Esophagus (tissue), 2 donors: Measurements from ENCODE around the gene GCNA. TPM values are rescaled to one million over a fixed set of nuclear protein-coding genes. Genes with fewer than 3 reads are reported as not detected.

Source experiments
- H3K27ac ChIP-seq, 2 donors: one replicate each; pipeline ENCODE4 v1.5.1; 2013; ENCODE audit warnings: low read depth in 2 of 2, mild to moderate bottlenecking in 2 of 2, inconsistent platforms in 1 of 2, low read length in 1 of 2, moderate library complexity in 1 of 2
- H3K27me3 ChIP-seq, 2 donors: one replicate each; pipeline ENCODE4 v1.6.1; 2013; ENCODE audit warnings: low read length in 2 of 2, control low read depth in 1 of 2, mild to moderate bottlenecking in 1 of 2; ENCODE audit not compliant: insufficient read depth in 2 of 2, control insufficient read depth in 1 of 2
- H3K36me3 ChIP-seq, 2 donors: one replicate each; pipeline ENCODE4 v1.6.1; 2013; ENCODE audit warnings: low read length in 1 of 2; ENCODE audit not compliant: control insufficient read depth in 2 of 2, insufficient read depth in 2 of 2
- H3K4me1 ChIP-seq, 2 donors: one replicate each; pipeline ENCODE4 v1.6.1; 2013; ENCODE audit warnings: low read length in 1 of 2; ENCODE audit not compliant: control insufficient read depth in 2 of 2, insufficient read depth in 2 of 2
- H3K4me3 ChIP-seq, 2 donors: one replicate each; pipeline ENCODE4 v1.5.1; 2013; ENCODE audit warnings: low read length in 2 of 2, mild to moderate bottlenecking in 2 of 2, low read depth in 1 of 2, moderate library complexity in 1 of 2
- H3K9me3 ChIP-seq, 2 donors: one replicate each; pipeline ENCODE4 v1.6.1; 2013; ENCODE audit warnings: mild to moderate bottlenecking in 2 of 2, low read depth in 1 of 2, low read length in 1 of 2, moderate library complexity in 1 of 2; ENCODE audit not compliant: control insufficient read depth in 2 of 2, insufficient read depth in 1 of 2
- WGBS, 2 donors: extraction: QIAGEN DNeasy Blood & Tissue Kit; methylation state at CpG; one replicate each; pipeline ENCODE4 v1.1.7; 2013; 5-methylcytosine and 5-hydroxymethylcytosine counted together
- polyA plus RNA-seq, 2 donors: library from polyadenylated mRNA; stranded (reverse); fragments of 200-250 nt; gene quantifications; one replicate each; pipeline ENCODE4 v1.2.3, GENCODE V29; 2013
- donor health status: healthy with polysubstance abuse.
- donor health status: Bipolar disorder and iron deficiency.

The GCNA gene
- polyA plus RNA-seq, 2 donors, result 0.84 to 0.98 TPM

DNA sequence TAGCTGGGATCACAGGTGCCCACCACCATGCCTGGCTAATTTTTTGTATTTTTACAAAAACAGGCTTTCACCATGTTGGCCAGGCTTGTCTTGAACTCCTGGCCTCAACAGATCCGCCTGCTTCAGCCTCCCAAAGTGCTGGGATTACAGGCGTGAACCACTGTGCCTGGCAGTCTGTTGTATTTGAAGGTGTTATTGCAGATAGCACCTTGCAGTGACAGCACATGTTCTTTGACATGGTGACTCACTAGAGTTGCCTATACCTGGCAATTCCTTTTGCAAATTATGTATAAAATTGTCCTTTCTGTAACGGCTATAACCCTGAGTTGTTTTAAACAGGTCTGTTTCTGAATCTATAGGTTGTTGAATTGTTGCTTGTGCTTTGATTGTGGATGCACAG, 37.4 kb upstream of the GCNA start:
- H3K9me3 ChIP-seq, result no peaks in the 10 kb centered on the region
- no peaks in the 10 kb centered on the region for H3K36me3 ChIP-seq
- no peaks in the 10 kb centered on the region for H3K4me1 ChIP-seq
- no peak overlapping the region for H3K27ac ChIP-seq
- H3K27me3 ChIP-seq, result no peaks in the 10 kb centered on the region
- 42 to 56% methylated on average over 3 of the region's 3 CpGs for WGBS, 2 donors
- no peak overlapping the region for H3K4me3 ChIP-seq

DNA sequence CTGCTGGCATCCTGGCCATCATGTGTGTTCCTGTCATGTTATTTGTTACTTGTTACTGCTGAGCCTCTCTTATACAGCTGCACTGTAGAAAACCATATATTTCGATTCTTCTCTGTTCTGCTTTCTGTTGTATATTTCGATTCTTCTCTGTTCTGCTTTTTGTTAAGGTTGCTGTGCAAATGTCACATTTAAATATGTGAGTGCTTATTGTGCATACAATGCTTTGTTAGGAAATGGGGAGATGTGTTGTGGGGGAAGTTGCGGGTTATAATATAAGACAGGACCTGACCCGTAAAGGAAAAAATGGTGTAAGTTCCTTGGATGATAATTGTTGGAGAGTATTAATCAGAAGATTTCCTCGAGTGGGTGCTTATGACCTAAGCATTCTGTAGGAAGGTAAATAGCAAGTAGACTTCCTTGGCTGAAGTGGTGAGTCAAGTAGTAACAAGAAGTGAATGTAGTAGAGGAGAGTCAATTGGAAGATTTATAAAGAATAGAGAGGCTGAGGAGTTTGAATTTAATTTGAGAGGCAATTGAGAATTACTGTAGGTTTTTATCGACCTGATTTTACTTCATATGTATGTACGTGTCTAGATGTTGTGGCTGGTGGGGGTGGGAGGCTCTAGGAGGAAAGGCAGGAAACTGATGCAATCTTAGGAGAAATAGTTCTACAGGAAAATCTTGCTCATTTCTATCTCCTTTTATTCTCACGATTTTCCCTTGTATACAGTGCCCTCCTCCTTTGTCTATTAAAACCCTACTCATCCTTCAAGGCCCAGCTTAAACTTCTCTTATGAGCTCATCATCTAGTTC, 36.8 kb upstream of the GCNA start:
- Histone ChIP-seq H3K4me3 (no peak overlapping the region), H3K36me3 (no peaks in the 10 kb centered on the region), H3K27me3 (no peaks in the 10 kb centered on the region), H3K9me3 (no peaks in the 10 kb centered on the region), H3K4me1 (no peaks in the 10 kb centered on the region), H3K27ac (no peak overlapping the region)
- 31 to 37% methylated on average over 8 of the region's 8 CpGs for WGBS, 2 donors

DNA sequence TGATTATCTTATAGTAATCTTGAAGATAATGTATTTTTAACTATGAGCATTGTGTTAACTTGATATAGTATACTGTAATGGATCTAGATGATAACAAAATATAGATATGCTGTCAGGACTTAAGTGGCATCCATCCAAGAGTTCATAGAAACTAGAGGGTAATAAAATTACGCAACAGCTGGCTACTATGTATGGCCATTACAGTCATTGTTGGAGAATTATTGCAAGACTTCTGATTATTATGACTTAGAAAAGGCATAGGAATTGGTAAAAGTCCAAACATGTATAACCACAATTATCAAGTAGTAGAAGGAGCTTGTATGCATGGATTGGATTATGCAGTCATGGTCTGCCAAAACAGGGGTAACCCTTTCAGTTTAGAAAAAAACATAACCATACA, 35.8 kb upstream of the GCNA start:
- 50 to 61% methylated on average over 1 of the region's 1 CpG for WGBS, 2 donors
- H3K4me1 ChIP-seq, result no peaks in the 10 kb centered on the region
- H3K4me3 ChIP-seq, result no peak overlapping the region
- H3K9me3 ChIP-seq, result no peaks in the 10 kb centered on the region
- H3K27me3 ChIP-seq, result no peaks in the 10 kb centered on the region
- H3K36me3 ChIP-seq, result peaks cover 0 to 5% of the 10 kb centered on the region in 2 donors
- no peak overlapping the region for H3K27ac ChIP-seq

DNA sequence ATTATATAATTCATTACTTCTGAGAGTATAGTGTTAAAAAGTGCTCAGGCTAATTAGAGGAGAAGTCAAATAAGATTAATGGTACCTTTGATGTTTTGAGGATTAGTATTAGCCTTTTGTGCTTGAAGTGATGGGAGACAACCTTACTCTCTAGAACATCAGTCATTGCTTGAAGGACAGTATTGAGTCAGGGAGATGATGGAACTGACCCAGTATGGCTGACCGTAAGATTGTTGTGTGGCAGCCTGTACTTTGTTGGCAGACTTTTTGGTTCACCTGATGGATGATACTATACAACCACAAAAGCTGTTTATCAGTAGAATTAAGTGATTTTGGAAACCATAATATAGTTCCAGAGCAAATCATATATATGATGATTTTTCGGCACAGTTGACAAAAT, 35.4 kb upstream of the GCNA start:
- H3K36me3 ChIP-seq, result peaks cover 0 to 5% of the 10 kb centered on the region in 2 donors
- no peaks in the 10 kb centered on the region for H3K9me3 ChIP-seq
- no peak overlapping the region for H3K4me3 ChIP-seq
- 42 to 63% methylated on average over 2 of the region's 2 CpGs for WGBS, 2 donors
- H3K4me1 ChIP-seq, result no peaks in the 10 kb centered on the region
- no peak overlapping the region for H3K27ac ChIP-seq
- no peaks in the 10 kb centered on the region for H3K27me3 ChIP-seq

DNA sequence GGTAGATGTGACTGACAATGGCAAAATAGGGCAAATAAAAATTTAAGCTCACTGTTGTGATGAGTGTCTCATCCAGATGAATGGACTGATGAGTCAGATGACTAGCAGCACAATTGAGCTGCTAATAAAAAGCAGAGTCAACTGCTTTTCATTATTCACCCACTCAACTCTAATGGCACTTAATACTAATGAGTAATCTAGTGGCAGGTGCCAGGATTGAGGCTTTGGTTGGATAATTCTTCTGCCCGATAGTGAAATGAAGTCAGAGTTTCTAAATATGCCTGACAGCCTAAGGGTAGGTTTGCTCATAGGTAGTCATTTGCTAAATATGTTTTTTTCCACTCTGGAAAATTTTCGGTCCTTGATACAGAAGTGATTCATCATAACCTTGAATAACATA, 34.9 kb upstream of the GCNA start:
- peaks cover 0 to 5% of the 10 kb centered on the region in 2 donors for H3K36me3 ChIP-seq
- H3K4me3 ChIP-seq, result no peak overlapping the region
- 5 to 32% methylated on average over 2 of the region's 2 CpGs for WGBS, 2 donors
- H3K27me3 ChIP-seq, result no peaks in the 10 kb centered on the region
- H3K4me1 ChIP-seq, result no peaks in the 10 kb centered on the region
- no peak overlapping the region for H3K27ac ChIP-seq
- H3K9me3 ChIP-seq, result no peaks in the 10 kb centered on the region

DNA sequence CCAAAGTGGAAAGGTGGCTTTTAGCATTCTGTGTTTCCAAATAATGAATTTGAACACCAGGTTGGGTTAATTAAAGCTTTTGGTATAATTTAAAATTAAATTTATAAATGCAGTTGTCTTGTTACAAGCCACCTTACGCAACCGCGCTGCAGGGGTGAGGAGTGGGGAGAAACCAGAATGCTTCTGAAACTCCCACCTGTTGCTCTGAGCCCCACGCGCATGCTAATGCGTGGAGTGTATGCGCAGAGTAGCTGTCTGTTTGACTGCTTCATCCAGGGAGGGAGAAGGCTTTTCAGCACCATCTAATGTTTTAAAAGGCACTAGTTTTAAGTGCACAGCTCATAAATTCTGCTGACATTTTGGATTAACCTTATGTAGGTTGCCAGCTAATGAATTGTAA, 32.9 kb upstream of the GCNA start:
- Histone ChIP-seq H3K36me3 (peaks cover 0 to 5% of the 10 kb centered on the region in 2 donors), H3K4me3 (no peak overlapping the region), H3K4me1 (no peaks in the 10 kb centered on the region), H3K27ac (no peak overlapping the region), H3K27me3 (no peaks in the 10 kb centered on the region), H3K9me3 (no peaks in the 10 kb centered on the region)
- WGBS, 2 donors, result 89 to 93% methylated on average over 7 of the region's 7 CpGs

DNA sequence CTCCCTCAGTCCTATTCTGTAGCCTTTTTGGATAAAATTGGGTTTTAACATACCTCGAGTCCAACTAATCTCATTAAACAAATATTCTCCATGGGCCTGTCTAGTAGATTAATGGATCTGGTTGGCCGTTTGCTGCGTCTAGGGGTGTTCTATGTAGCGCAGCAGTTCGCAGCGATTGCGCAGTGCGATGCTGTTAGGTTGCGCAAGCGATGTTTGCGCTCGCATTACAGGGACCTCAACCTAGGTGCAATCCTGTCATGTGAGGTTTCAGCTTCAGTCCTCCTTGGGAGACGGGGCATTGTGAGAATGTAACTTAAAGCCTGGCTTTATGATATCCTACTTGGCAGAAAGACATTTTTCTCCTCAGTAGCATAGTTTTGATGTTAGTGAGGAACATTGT, 31.4 kb upstream of the GCNA start:
- no peaks in the 10 kb centered on the region for H3K4me1 ChIP-seq
- WGBS, 2 donors, result 91% methylated on average over 13 of the region's 13 CpGs
- no peak overlapping the region for H3K4me3 ChIP-seq
- H3K36me3 ChIP-seq, result peaks cover 0 to 5% of the 10 kb centered on the region in 2 donors
- H3K27me3 ChIP-seq, result no peaks in the 10 kb centered on the region
- no peak overlapping the region for H3K27ac ChIP-seq
- H3K9me3 ChIP-seq, result no peaks in the 10 kb centered on the region

DNA sequence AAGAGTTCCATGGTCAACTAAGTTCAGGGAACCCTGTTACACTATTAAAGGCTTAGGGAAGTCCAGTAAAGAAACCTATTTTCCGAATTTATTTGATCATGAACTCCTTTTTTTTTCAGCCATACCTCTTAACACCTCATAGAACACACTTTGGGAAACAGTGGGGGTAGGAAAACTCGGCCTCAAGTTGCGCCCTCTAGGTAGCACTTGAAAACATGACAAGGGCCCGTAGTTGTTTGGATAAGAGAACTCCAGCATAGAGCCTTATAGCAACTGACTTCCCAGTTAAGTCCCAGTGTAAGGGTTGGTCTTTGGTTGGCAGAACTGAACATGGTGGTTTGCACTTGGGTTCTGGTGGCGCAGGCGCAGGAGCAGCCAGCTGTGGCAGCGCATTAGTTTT, 30.9 kb upstream of the GCNA start:
- peaks cover 0 to 5% of the 10 kb centered on the region in 2 donors for H3K36me3 ChIP-seq
- H3K4me3 ChIP-seq, result no peak overlapping the region

DNA sequence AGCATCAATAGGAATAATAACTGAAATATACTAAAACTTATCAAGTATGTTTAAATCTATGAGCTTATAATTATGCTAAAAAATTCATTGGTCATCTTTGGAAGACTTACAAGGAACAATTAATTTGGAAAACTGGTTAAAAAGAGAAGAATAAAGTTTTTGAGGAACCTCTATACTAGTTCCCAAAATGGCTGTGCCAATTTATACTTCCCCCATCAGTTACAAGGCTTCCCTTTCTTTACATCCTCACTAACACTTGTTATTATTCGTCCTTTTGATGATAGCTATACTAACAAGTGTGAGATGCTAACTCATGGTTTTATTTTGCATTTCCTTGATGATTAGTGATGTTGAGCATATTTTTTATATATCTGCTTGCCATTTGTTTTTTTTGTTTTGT, 28.3 kb upstream of the GCNA start:
- Histone ChIP-seq H3K27ac (no peak overlapping the region), H3K4me1 (no peaks in the 10 kb centered on the region), H3K36me3 (peaks cover 0 to 5% of the 10 kb centered on the region in 2 donors), H3K27me3 (no peaks in the 10 kb centered on the region), H3K9me3 (no peaks in the 10 kb centered on the region), H3K4me3 (no peak overlapping the region)
- 76 to 84% methylated on average over 1 of the region's 1 CpG for WGBS, 2 donors

More for the DNA sequence above, 30.9 kb upstream of the GCNA start:
- 88 to 94% methylated on average over 7 of the region's 7 CpGs for WGBS, 2 donors
- Histone ChIP-seq H3K9me3 (no peaks in the 10 kb centered on the region), H3K27me3 (no peaks in the 10 kb centered on the region), H3K27ac (no peak overlapping the region), H3K4me1 (no peaks in the 10 kb centered on the region)

DNA sequence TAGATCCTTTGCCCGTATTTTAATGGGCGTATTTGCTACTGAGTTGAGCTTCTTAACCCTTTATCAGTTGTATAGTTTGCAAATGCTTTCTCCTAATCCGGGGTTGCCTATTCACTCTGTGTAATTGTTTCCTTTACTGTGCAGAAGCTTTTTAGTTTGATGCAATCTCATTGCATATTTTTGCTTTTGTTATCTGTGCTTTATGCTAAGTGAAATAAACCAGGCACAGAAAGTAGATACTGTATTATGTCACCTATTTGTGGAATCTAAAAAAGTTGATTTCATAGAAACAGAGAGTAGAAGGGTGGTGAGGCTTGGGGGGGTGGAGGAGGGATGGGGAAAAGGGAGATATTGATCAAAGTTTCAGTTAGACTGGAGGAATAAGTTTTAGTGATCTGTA, 27.7 kb upstream of the GCNA start:
- Histone ChIP-seq H3K27ac (no peak overlapping the region), H3K36me3 (peaks cover 0 to 10% of the 10 kb centered on the region in 2 donors)

More for the DNA sequence above, 27.7 kb upstream of the GCNA start:
- no peaks in the 10 kb centered on the region for H3K27me3 ChIP-seq
- no peak overlapping the region for H3K4me3 ChIP-seq
- H3K4me1 ChIP-seq, result no peaks in the 10 kb centered on the region
- WGBS, 2 donors, result 75 to 83% methylated on average over 3 of the region's 3 CpGs
- H3K9me3 ChIP-seq, result no peaks in the 10 kb centered on the region
